ENCODE measurements around the gene MYLK2. TPM values are rescaled to one million over a fixed set of nuclear protein-coding genes. Genes with fewer than 3 reads are reported as not detected.

The MYLK2 gene
- total and polyA plus RNA-seq, 4 experiments from 2014 or later = not detected

- Histone ChIP-seq H3K9me3 (ENCODE audit: control insufficient read depth in 1 of 2, low read length in 2 of 2) (no peaks in the 10 kb centered on the region), H3K4me1 (ENCODE audit: insufficient read depth, low read length) (no peaks in the 10 kb centered on the region), H3K27ac (ENCODE audit: low read depth, low read length) (no peak overlapping the region), H3K4me3 (ENCODE audit: low read length in 2 of 2) (no peak overlapping the region), H3K36me3 (ENCODE audit: insufficient read depth, low read length) (no peaks in the 10 kb centered on the region), H3K27me3 (ENCODE audit: insufficient read depth, low read length) (no peaks in the 10 kb centered on the region)
- Mint-ChIP-seq H3K9me3 (no peaks in the 10 kb centered on the region), H3K27ac (no peak overlapping the region), H3K4me1 (no peaks in the 10 kb centered on the region), H3K4me3 (no peak overlapping the region), H3K27me3 (no peaks in the 10 kb centered on the region), H3K36me3 (no peaks in the 10 kb centered on the region)
- CTCF ChIA-PET (ENCODE audit: partially characterized antibody) = interaction anchor here (1.3 kb wide), 1 partner anchor 306 kb away, joined by 4 read pairs; no protein-coding TSS in a partner anchor
- intact Hi-C loops (cut with micrococcal nuclease) = no loop called here
- no peak for DNase-seq
- POLR2A ChIA-PET (ENCODE audit: partially characterized antibody) = no interaction called here
Observed at GRCh38 chr20:31785089-31785488, 34.1 kb upstream of the MYLK2 start.

DNA sequence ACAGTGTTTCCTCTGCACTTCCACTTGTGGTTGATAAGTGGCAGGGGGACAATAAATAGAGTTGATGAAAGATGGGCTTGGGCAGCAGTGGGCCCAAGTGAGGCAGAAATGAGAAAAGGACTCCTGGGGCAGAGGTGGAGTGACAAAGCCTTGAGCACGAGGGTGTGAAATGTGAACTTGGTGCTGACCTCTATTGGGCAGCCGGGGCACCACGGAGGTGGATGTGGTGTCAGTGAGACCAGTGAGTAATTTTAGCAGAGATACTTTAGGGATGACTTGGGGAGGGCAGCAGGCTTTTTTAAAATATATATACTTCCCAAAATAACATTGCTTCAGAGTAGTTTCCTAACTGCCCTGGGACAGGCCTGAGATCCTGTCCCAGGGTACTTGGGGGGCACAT lies 30.6 kb upstream of the MYLK2 start:
- no peaks in the 10 kb centered on the region for H3K4me1 ChIP-seq (ENCODE audit: insufficient read depth, low read length)
- Mint-ChIP-seq H3K4me1 (no peaks in the 10 kb centered on the region), H3K36me3 (no peaks in the 10 kb centered on the region), H3K27me3 (no peaks in the 10 kb centered on the region), H3K27ac (peak overlapping the region in 3 of 7 donors; percentile 23 to 73 (median 26)), H3K4me3 (no peak overlapping the region), H3K9me3 (no peaks in the 10 kb centered on the region)
- no peak overlapping the region for H3K27ac ChIP-seq (ENCODE audit: low read depth, low read length)
- CTCF ChIA-PET (ENCODE audit: partially characterized antibody) = interaction anchor here (1.1 kb wide), 1 partner anchor 35 kb away, joined by 4 read pairs; no protein-coding TSS in a partner anchor
- H3K4me3 ChIP-seq (ENCODE audit: low read length in 2 of 2) = no peak overlapping the region
- H3K27me3 ChIP-seq (ENCODE audit: insufficient read depth, low read length) = no peaks in the 10 kb centered on the region
- POLR2A ChIA-PET (ENCODE audit: partially characterized antibody) = no interaction called here
- DNase-seq = no peak
- no peaks in the 10 kb centered on the region for H3K36me3 ChIP-seq (ENCODE audit: insufficient read depth, low read length)
- intact Hi-C loops (cut with micrococcal nuclease) = no loop called here
- H3K9me3 ChIP-seq (ENCODE audit: control insufficient read depth in 1 of 2, low read length in 2 of 2) = no peaks in the 10 kb centered on the region

DNA sequence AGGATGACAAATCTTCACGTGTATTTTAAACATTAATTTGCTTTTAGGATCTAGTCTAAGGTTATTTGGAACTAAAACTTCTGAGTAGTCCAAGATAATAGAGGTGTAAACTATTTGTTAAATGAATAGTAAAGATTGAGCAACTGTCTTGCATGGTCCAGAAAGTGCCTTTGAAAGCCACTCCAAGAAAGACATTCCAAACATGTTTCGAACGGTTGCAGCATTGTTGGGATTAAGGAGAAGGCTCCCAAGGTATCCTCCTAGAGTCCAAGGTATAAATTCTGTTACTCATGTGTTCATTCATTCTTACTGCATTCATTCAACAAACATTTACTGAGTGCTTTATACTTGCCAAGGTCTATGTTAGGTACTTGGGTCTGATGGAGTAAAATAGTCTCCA lies 28.8 kb upstream of the MYLK2 start:
- intact Hi-C loops (cut with micrococcal nuclease) = no loop called here
- Histone ChIP-seq H3K4me1 (ENCODE audit: insufficient read depth, low read length) (no peaks in the 10 kb centered on the region), H3K4me3 (ENCODE audit: low read length in 2 of 2) (no peak overlapping the region), H3K36me3 (ENCODE audit: insufficient read depth, low read length) (no peaks in the 10 kb centered on the region), H3K9me3 (ENCODE audit: control insufficient read depth in 1 of 2, low read length in 2 of 2) (no peaks in the 10 kb centered on the region), H3K27ac (ENCODE audit: low read depth, low read length) (no peak overlapping the region), H3K27me3 (ENCODE audit: insufficient read depth, low read length) (no peaks in the 10 kb centered on the region)
- H3K27me3 Mint-ChIP-seq = no peaks in the 10 kb centered on the region
- ChIA-PET CTCF (ENCODE audit: partially characterized antibody) (no interaction called here), POLR2A (ENCODE audit: partially characterized antibody) (no interaction called here)
- no peaks in the 10 kb centered on the region for H3K36me3 Mint-ChIP-seq
- no peak for DNase-seq
- H3K4me3 Mint-ChIP-seq = no peak overlapping the region
- no peaks in the 10 kb centered on the region for H3K9me3 Mint-ChIP-seq
- H3K4me1 Mint-ChIP-seq = no peaks in the 10 kb centered on the region
- H3K27ac Mint-ChIP-seq = no peak overlapping the region

DNA sequence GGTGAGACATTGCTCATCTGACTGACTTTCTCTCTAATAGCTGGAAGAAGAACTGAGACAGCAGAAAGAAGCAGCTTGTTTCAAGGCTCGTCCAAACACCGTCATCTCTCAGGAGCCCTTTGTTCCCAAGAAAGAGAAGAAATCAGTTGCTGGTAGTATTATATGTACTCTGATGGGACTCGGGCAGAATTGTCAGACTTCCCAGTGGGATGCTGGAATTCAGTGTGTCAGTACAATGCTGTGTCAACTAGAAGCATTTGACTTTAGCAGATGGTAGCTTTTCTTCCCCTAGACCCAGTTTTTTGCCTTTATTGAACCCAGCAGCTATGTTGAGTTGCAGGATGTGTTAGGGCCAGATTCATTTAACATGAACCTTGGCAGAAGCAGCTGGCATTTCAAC lies 21.8 kb upstream of the MYLK2 start:
- H3K27me3 Mint-ChIP-seq = no peaks in the 10 kb centered on the region
- no peaks in the 10 kb centered on the region for H3K27me3 ChIP-seq (ENCODE audit: insufficient read depth, low read length)
- no peak for DNase-seq
- H3K27ac ChIP-seq (ENCODE audit: low read depth, low read length) = no peak overlapping the region
- intact Hi-C loops (cut with micrococcal nuclease) = no loop called here
- POLR2A ChIA-PET (ENCODE audit: partially characterized antibody) = no interaction called here
- H3K4me3 ChIP-seq (ENCODE audit: low read length in 2 of 2) = no peak overlapping the region
- no peaks in the 10 kb centered on the region for H3K36me3 ChIP-seq (ENCODE audit: insufficient read depth, low read length)
- H3K9me3 ChIP-seq (ENCODE audit: control insufficient read depth in 1 of 2, low read length in 2 of 2) = no peaks in the 10 kb centered on the region
- H3K27ac Mint-ChIP-seq = no peak overlapping the region
- no peaks in the 10 kb centered on the region for H3K4me1 Mint-ChIP-seq
- no peaks in the 10 kb centered on the region for H3K36me3 Mint-ChIP-seq
- no peaks in the 10 kb centered on the region for H3K4me1 ChIP-seq (ENCODE audit: insufficient read depth, low read length)
- CTCF ChIA-PET (ENCODE audit: partially characterized antibody) = interaction anchor here (0.9 kb wide), 1 partner anchor 11 kb away, joined by 4 read pairs; no protein-coding TSS in a partner anchor
- H3K4me3 Mint-ChIP-seq = no peak overlapping the region
- H3K9me3 Mint-ChIP-seq = no peaks in the 10 kb centered on the region

- Mint-ChIP-seq H3K36me3 (no peaks in the 10 kb centered on the region), H3K4me1 (peaks cover 12 to 18% (median 13%) of the 10 kb centered on the region in 4 donors)
- POLR2A ChIA-PET (ENCODE audit: partially characterized antibody) = no interaction called here
Observed at GRCh38 chr20:31801508-31801907, 17.6 kb upstream of the MYLK2 start.

DNA sequence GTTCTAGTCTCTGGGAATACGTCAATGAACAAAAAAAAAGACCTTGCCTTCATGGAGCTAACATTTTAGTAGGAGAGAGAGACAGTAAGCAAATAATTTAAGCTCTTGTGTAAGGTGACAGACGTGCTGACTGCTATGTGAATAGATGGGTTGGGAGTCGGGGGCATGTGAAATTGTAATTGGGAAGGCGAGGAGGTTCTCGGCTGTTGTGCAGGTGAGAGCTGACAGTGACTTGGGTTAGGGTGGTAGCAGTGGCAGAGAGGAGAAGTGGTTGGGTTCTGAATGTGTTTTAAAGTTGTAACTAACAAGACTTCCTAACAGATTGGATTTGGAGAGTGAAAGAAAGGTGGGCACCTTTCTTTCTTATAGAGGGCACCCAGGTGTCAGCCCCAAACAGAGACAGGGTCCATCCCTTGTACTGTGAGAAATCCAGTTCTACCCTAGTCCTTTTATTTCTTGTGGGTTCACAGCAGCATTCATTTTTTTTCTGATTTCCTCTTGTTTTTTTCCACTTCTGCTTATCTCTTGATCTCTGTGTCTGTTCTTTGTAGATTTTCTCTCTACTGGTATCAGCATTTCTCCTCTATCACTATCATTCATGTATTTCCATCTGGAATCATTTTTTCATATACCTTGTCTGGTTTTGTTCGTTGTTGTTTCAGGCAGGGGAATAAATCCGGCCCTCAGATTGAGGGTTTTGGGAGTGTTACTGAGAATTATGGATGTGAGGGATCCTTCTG lies 15.4 kb upstream of the MYLK2 start:
- intact Hi-C loops (cut with micrococcal nuclease) = no loop called here
- ChIA-PET CTCF (ENCODE audit: partially characterized antibody) (no interaction called here), POLR2A (ENCODE audit: partially characterized antibody) (no interaction called here)
- no peaks in the 10 kb centered on the region for H3K9me3 ChIP-seq (ENCODE audit: control insufficient read depth in 1 of 2, low read length in 2 of 2)
- H3K9me3 Mint-ChIP-seq = no peaks in the 10 kb centered on the region
- H3K27me3 Mint-ChIP-seq = no peaks in the 10 kb centered on the region
- no peak overlapping the region for H3K27ac ChIP-seq (ENCODE audit: low read depth, low read length)
- no peaks in the 10 kb centered on the region for H3K36me3 Mint-ChIP-seq
- peaks cover 14% of the 10 kb centered on the region for H3K4me1 ChIP-seq (ENCODE audit: insufficient read depth, low read length)
- peak overlapping the region in 4 of 7 donors; percentile 29 to 62 (median 41) for H3K27ac Mint-ChIP-seq
- peak in 1 of 5 donors; percentile 11 for DNase-seq
- peaks cover 12 to 18% (median 13%) of the 10 kb centered on the region in 4 donors for H3K4me1 Mint-ChIP-seq
- no peak overlapping the region for H3K4me3 ChIP-seq (ENCODE audit: low read length in 2 of 2)
- no peaks in the 10 kb centered on the region for H3K36me3 ChIP-seq (ENCODE audit: insufficient read depth, low read length)
- peak overlapping the region in 4 of 8 donors; percentile 21 to 47 (median 32) for H3K4me3 Mint-ChIP-seq
- no peaks in the 10 kb centered on the region for H3K27me3 ChIP-seq (ENCODE audit: insufficient read depth, low read length)

More at GRCh38 chr20:31801508-31801907, 17.6 kb upstream of the MYLK2 start:
- Histone ChIP-seq H3K27me3 (ENCODE audit: insufficient read depth, low read length) (no peaks in the 10 kb centered on the region), H3K9me3 (ENCODE audit: control insufficient read depth in 1 of 2, low read length in 2 of 2) (no peaks in the 10 kb centered on the region), H3K4me1 (ENCODE audit: insufficient read depth, low read length) (peaks cover 14% of the 10 kb centered on the region), H3K36me3 (ENCODE audit: insufficient read depth, low read length) (no peaks in the 10 kb centered on the region), H3K27ac (ENCODE audit: low read depth, low read length) (no peak overlapping the region), H3K4me3 (ENCODE audit: low read length in 2 of 2) (no peak overlapping the region)
- no peak for DNase-seq
- H3K9me3 Mint-ChIP-seq = no peaks in the 10 kb centered on the region
- intact Hi-C loops (cut with micrococcal nuclease) = no loop called here
- H3K27ac Mint-ChIP-seq = peak overlapping the region in 1 of 7 donors; percentile 11
- H3K27me3 Mint-ChIP-seq = no peaks in the 10 kb centered on the region
- CTCF ChIA-PET (ENCODE audit: partially characterized antibody) = no interaction called here
- no peak overlapping the region for H3K4me3 Mint-ChIP-seq

DNA sequence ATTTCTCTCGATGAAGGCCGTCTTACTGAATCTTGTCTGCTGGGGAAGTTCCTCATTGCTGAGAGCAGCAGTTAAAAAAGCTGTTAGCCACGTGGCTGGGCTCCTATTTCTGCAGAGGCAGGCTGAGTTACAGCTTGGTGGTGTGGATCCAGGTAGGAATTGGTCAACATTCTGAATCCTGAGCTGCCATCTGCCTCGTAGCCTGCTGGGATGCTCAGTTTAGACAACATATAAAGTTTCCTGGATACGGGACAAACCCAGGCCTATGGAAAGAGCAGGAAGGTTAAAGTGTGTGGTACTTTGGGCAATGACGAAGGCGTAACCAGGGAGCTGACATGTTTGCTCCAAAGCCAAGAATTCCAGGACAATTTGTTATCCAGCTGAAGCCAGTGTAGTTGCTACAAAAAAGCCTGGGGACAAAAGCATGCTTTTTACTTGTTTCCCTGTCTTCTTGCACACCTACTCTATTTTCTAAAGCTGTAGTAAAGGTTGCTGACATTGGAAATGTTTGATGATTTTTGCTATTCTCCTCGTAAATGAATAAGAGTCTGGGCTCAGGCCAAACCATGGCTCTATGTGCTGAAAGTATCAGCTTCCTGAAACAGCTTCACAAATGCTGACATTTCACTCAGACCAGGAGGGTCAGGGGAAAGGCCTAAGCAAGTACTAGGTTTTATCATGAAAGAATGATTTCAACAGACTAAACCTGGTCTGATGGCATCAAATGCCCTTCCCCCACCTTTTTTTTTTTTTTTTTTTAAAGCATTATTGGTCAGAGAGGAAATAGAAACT lies 12.4 kb upstream of the MYLK2 start:
- peak overlapping the region in 1 of 7 donors; percentile 3 for H3K27ac Mint-ChIP-seq

More for the DNA sequence above, 12.4 kb upstream of the MYLK2 start:
- Histone ChIP-seq H3K4me3 (ENCODE audit: low read length in 2 of 2) (no peak overlapping the region), H3K4me1 (ENCODE audit: insufficient read depth, low read length) (peaks cover 14% of the 10 kb centered on the region), H3K36me3 (ENCODE audit: insufficient read depth, low read length) (no peaks in the 10 kb centered on the region), H3K9me3 (ENCODE audit: control insufficient read depth in 1 of 2, low read length in 2 of 2) (no peaks in the 10 kb centered on the region), H3K27ac (ENCODE audit: low read depth, low read length) (no peak overlapping the region), H3K27me3 (ENCODE audit: insufficient read depth, low read length) (no peaks in the 10 kb centered on the region)
- ChIA-PET CTCF (ENCODE audit: partially characterized antibody) (interaction anchor here (0.7 to 2.8 kb wide), 5 partner anchors 11 to 146 kb away, joined by 3 to 9 read pairs (median 3); no protein-coding TSS in a partner anchor), POLR2A (ENCODE audit: partially characterized antibody) (no interaction called here)
- Mint-ChIP-seq H3K36me3 (no peaks in the 10 kb centered on the region), H3K4me1 (peaks cover 12 to 18% (median 13%) of the 10 kb centered on the region in 4 donors), H3K9me3 (no peaks in the 10 kb centered on the region), H3K4me3 (no peak overlapping the region), H3K27me3 (no peaks in the 10 kb centered on the region)
- intact Hi-C loops (cut with micrococcal nuclease) = no loop called here
- DNase-seq = no peak

All from CD4-positive, alpha-beta memory T cell (primary cell).